Left lung (tissue), 10 donors: ENCODE measurements around the gene TLR4. TPM values are rescaled to one million over a fixed set of nuclear protein-coding genes. Genes with fewer than 3 reads are reported as not detected.

Source experiments
- ATAC-seq: fragments of 200-7000 bp; cut with Tn5 transposase; one replicate; pipeline ENCODE4 v1.9.1; 2020; ENCODE audit warnings: moderate library complexity
- DNase-seq, 4 donors: peaks; one replicate each; pipeline ENCODE4 v3.0.0-alpha.2; 2013 to 2020
- H3K27ac ChIP-seq, 2 donors: fragments of 200-600 bp; sonication (generic) in 1 of 2; one replicate each; pipeline versions ENCODE4 v1.5.0 to v1.8.0; 2020 to 2021
- H3K27me3 ChIP-seq, 2 donors: fragments of 200-600 bp; sonication (generic) in 1 of 2; one replicate each; pipeline versions ENCODE4 v1.5.0 to v1.8.0; 2020 to 2021
- H3K36me3 ChIP-seq, 2 donors: fragments of 200-600 bp; sonication (generic) in 1 of 2; one replicate each; pipeline versions ENCODE4 v1.5.0 to v1.8.0; 2020 to 2021
- H3K4me1 ChIP-seq, 2 donors: fragments of 200-600 bp; one replicate each; pipeline ENCODE4 v1.8.0; 2021
- H3K4me3 ChIP-seq, 2 donors: fragments of 200-600 bp; sonication (generic) in 1 of 2; one replicate each; pipeline versions ENCODE4 v1.5.0 to v1.8.0; 2020 to 2021; ENCODE audit warnings: mild to moderate bottlenecking in 1 of 2
- H3K9me3 ChIP-seq, 2 donors: fragments of 200-600 bp; sonication (generic) in 1 of 2; one replicate each; pipeline versions ENCODE4 v1.5.0 to v1.8.0; 2020 to 2021
- CTCF ChIP-seq, 2 donors: fragments of 200-600 bp; sonication (generic) in 1 of 2; IDR thresholded peaks; one replicate each; pipeline versions ENCODE4 v1.5.0 to v1.8.0; 2021; ENCODE audit warnings: antibody characterized with exemption in 2 of 2
- intact Hi-C, 2 donors: fragments of 100-400 bp; cut with DNase I; formaldehyde crosslinking; loops; one replicate each; pipeline versions ENCODE4 v1.11.2 to v1.14.2; 2022
- polyA plus RNA-seq, 6 donors: library from polyadenylated mRNA; unstranded; fragments of 120-200 nt; gene quantifications; one replicate each; pipeline ENCODE4 v1.2.1, GENCODE V29; 2013; ENCODE audit not compliant: insufficient read length in 6 of 6
- total RNA-seq, 2 donors: library from RNA; stranded (reverse); fragmentation: NEBNext Ultra II Directional; extraction: Animal tissue kit (Norgen Biotek cat#: 25700); gene quantifications; one replicate each; pipeline ENCODE4 v1.2.1, GENCODE V29; 2021
- donor health status: DM: no; HTN: yes; CAD: no.
- donor health status: DM: no; HTN: no; CAD: no.

The TLR4 gene
- total and polyA plus RNA-seq, 8 donors, result 7.9 to 62.1 (median 11.0) TPM

GRCh38 chr9:117718085-117718484 is 13.9 kb downstream of the TLR4 start:
- ATAC-seq (peak; percentile 58), DNase-seq (no peak)
- H3K27me3 ChIP-seq, result no peaks in the 10 kb centered on the region
- peak overlapping the region in 1 of 2 donors; percentile 63 for H3K27ac ChIP-seq
- no peak overlapping the region for H3K4me3 ChIP-seq
- intact Hi-C loops, result no loop called here
- no peaks in the 10 kb centered on the region for H3K9me3 ChIP-seq
- peaks cover 0 to 28% of the 10 kb centered on the region in 2 donors for H3K36me3 ChIP-seq
- peaks cover 0 to 93% of the 10 kb centered on the region in 2 donors for H3K4me1 ChIP-seq
- no peak for TF ChIP-seq CTCF (IDR thresholded peaks at IDR 0.05)

GRCh38 chr9:117718701-117719100 is 14.5 kb downstream of the TLR4 start:
- no peak for ATAC-seq
- Histone ChIP-seq H3K9me3 (no peaks in the 10 kb centered on the region), H3K4me3 (no peak overlapping the region), H3K27me3 (no peaks in the 10 kb centered on the region), H3K36me3 (peaks cover 0 to 22% of the 10 kb centered on the region in 2 donors), H3K4me1 (peaks cover 0 to 99% of the 10 kb centered on the region in 2 donors), H3K27ac (peak overlapping the region in 1 of 2 donors; percentile 63)
- DNase-seq, result no peak
- intact Hi-C loops, result no loop called here
- TF ChIP-seq CTCF (IDR thresholded peaks at IDR 0.05), result no peak

DNA sequence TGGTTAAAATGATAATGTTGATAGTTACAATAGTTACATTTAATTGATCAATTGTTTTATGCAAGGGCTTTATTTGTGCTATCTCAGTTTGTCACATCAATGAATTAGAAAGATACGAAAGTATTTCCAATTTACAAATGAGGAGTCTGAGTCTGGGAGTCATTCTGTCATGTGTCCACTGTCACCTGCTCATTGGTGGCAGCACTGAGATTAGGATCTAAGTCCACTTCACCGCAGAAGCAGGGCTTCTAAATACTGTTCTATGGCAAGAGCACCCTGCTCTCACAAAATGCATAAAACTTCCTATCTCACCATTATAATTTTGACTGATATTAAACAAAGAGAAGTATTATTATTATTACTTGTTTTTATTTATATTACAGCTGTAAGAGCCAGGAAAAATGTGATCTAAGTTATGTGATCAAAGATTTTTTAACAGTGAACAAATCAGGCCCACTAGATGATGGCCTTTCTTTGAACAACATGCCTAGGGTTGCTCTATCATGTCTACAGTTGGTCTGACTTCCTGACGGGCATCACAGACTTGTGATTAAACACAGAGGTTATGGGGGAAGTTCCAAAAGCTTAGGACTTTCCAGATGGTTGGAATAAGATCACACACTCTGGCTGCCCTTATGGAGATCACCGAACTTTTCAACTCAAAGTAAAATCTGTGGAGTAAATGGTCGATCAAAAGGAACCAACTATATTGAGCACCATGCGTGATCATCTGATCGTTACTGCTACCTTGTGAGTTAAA is 15.1 kb downstream of the TLR4 start:
- TF ChIP-seq CTCF (IDR thresholded peaks at IDR 0.05), result no peak
- Histone ChIP-seq H3K36me3 (peaks cover 0 to 16% of the 10 kb centered on the region in 2 donors), H3K27ac (peak overlapping the region in 1 of 2 donors; percentile 63), H3K4me1 (peaks cover 0 to 99% of the 10 kb centered on the region in 2 donors), H3K4me3 (no peak overlapping the region), H3K27me3 (no peaks in the 10 kb centered on the region), H3K9me3 (no peaks in the 10 kb centered on the region)
- intact Hi-C loops, result no loop called here
- ATAC-seq, result no peak
- no peak for DNase-seq

DNA sequence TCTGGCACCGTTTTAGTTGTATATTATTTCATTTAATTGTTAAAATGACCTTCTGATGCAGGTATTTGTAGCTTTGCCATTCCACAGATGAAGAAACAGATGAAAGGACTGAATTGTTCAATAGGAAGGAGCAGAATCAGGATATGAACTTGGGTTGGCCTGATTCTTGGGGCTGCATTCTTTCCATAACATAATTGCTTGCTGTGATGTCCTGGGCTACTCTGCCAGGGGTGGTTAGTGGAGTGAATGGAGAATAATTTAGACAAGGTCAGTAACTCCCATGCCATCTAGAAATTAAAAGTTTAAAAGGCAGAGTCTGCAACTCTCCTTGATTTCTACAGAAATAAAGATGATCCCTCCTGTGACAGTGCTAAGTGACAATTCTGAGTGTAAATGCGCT is 15.9 kb downstream of the TLR4 start:
- intact Hi-C loops, result no loop called here
- H3K4me1 ChIP-seq, result peaks cover 0 to 97% of the 10 kb centered on the region in 2 donors
- H3K4me3 ChIP-seq, result no peak overlapping the region
- no peak overlapping the region for H3K27ac ChIP-seq
- ATAC-seq (no peak), DNase-seq (no peak)
- no peaks in the 10 kb centered on the region for H3K9me3 ChIP-seq
- no peak for TF ChIP-seq CTCF (IDR thresholded peaks at IDR 0.05)
- H3K36me3 ChIP-seq, result peaks cover 0 to 8% of the 10 kb centered on the region in 2 donors
- H3K27me3 ChIP-seq, result no peaks in the 10 kb centered on the region

DNA sequence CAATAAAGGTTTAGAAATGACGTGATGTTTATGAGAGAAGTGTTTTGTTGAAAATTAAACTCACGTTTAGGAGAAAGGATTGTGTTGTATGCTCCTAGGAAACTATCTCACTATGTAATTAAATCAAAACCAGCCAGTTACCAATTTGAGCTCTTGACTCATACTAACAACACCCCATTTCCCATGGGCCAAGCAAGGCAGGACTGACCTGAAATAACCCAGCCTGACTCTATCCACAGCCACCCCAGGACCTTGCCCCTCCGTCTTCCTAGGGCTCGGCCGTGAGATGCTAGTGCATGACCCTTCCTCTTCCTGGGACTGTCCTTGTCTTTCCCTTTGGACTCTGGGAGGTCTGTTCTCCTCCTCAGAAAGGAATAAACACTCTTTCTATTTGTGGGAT is 16.4 kb downstream of the TLR4 start:
- no peaks in the 10 kb centered on the region for H3K9me3 ChIP-seq
- no peak for DNase-seq
- no peak overlapping the region for H3K4me3 ChIP-seq
- H3K27ac ChIP-seq, result no peak overlapping the region
- H3K27me3 ChIP-seq, result no peaks in the 10 kb centered on the region
- H3K36me3 ChIP-seq, result peaks cover 0 to 7% of the 10 kb centered on the region in 2 donors
- TF ChIP-seq CTCF (IDR thresholded peaks at IDR 0.05), result no peak
- intact Hi-C loops, result no loop called here
- H3K4me1 ChIP-seq, result peaks cover 0 to 97% of the 10 kb centered on the region in 2 donors
- ATAC-seq, result no peak
